K562 (cell line): ENCODE results near the gene DGKZ. TPM values are rescaled to one million over a fixed set of nuclear protein-coding genes. Genes with fewer than 3 reads are reported as not detected.

Experiments used
- ARID1B ChIP-seq: fragments of 450-650 bp; IDR thresholded peaks from 2 replicates; pipeline ENCODE4 v1.6.1; 2016; ENCODE audit warnings: antibody characterized with exemption, mild to moderate bottlenecking, inconsistent platforms
- ATF1 ChIP-seq, 2 experiments: fragments of 450-650 bp in 1 of 2; IDR thresholded peaks; 2 replicates each; pipeline ENCODE4 v1.6.1; 2016; ENCODE audit warnings: missing compliant biosample characterization in 1 of 2, missing genetic modification characterization in 1 of 2
- BHLHE40 ChIP-seq: IDR thresholded peaks from 2 replicates; pipeline ENCODE4 v1.6.1; 2011; ENCODE audit warnings: low read length, improper control_type of control experiment
- CC2D1A ChIP-seq: fragments of 450-650 bp; IDR thresholded peaks from 2 replicates; pipeline ENCODE4 v1.6.1; 2017; ENCODE audit warnings: mild to moderate bottlenecking
- ESRRA ChIP-seq: fragments of 450-650 bp; IDR thresholded peaks from 2 replicates; pipeline ENCODE4 v1.6.1; 2014; ENCODE audit warnings: low read depth, mild to moderate bottlenecking, moderate library complexity, borderline replicate concordance
- FIP1L1 ChIP-seq: fragments of 200-400 bp; formaldehyde crosslinking; IDR thresholded peaks from 2 replicates; pipeline ENCODE4 v1.6.1; 2018; ENCODE audit warnings: mild to moderate bottlenecking, low read depth, low read length; ENCODE audit not compliant: poor library complexity, severe bottlenecking
- FOXK1 ChIP-seq: sonication (generic); formaldehyde crosslinking; IDR thresholded peaks from 2 replicates; pipeline ENCODE4 v1.8.0; 2022; ENCODE audit warnings: missing genetic modification reagents, mild to moderate bottlenecking, borderline replicate concordance
- GABPB1 ChIP-seq: sonication (generic); formaldehyde crosslinking; IDR thresholded peaks from 2 replicates; pipeline ENCODE4 v1.8.0; 2022; ENCODE audit warnings: mild to moderate bottlenecking, missing genetic modification reagents
- HLTF ChIP-seq: fragments of 450-650 bp; IDR thresholded peaks from 2 replicates; pipeline ENCODE4 v1.6.1; 2016
- HMGN3 ChIP-seq: IDR thresholded peaks from 2 replicates; pipeline ENCODE4 v1.6.1; 2011; ENCODE audit warnings: borderline replicate concordance, low read depth, mild to moderate bottlenecking, mixed read lengths, low read length; ENCODE audit not compliant: insufficient read length; ENCODE audit errors: extremely low read depth
- NCOA2 ChIP-seq, 2 experiments: fragments of 450-650 bp; IDR thresholded peaks; 2 replicates each; pipeline ENCODE4 v1.6.1; 2018; ENCODE audit warnings: mild to moderate bottlenecking in 2 of 2, moderate library complexity in 1 of 2; ENCODE audit not compliant: partially characterized antibody in 2 of 2
- NCOA6 ChIP-seq: fragments of 450-650 bp; IDR thresholded peaks from 2 replicates; pipeline ENCODE4 v1.6.1; 2017; ENCODE audit warnings: mild to moderate bottlenecking
- NFE2L1 ChIP-seq: fragments of 450-650 bp; IDR thresholded peaks from 2 replicates; pipeline ENCODE4 v1.6.1; 2016; ENCODE audit warnings: missing genetic modification characterization, low read depth, mild to moderate bottlenecking, missing compliant biosample characterization, moderate library complexity, borderline replicate concordance
- NR2C1 ChIP-seq, 2 experiments: fragments of 450-650 bp; IDR thresholded peaks; 2 replicates each; pipeline ENCODE4 v1.6.1; 2017; ENCODE audit warnings: mild to moderate bottlenecking in 2 of 2, antibody characterized with exemption in 1 of 2, inconsistent platforms in 1 of 2, missing compliant biosample characterization in 1 of 2, missing genetic modification characterization in 1 of 2
- PRPF4 ChIP-seq: fragments of 200-400 bp; formaldehyde crosslinking; IDR thresholded peaks from one replicate; pipeline ENCODE4 v1.6.1; 2017; ENCODE audit warnings: low read length, low read depth, mild to moderate bottlenecking; ENCODE audit not compliant: insufficient read depth, poor library complexity, severe bottlenecking
- RAD21 ChIP-seq, 2 experiments: fragments of 250-450 bp in 1 of 2; fragments of 450-650 bp in 1 of 2; sonication (Bioruptor Pico) in 1 of 2; formaldehyde crosslinking in 1 of 2; IDR thresholded peaks in 1 of 2; conservative IDR thresholded peaks in 1 of 2; 2 replicates each; pipeline versions ENCODE4 v1.4.0 to v1.8.0; 2020 to 2022; ENCODE audit warnings: mild to moderate bottlenecking in 2 of 2, moderate library complexity in 1 of 2
- SRSF9 ChIP-seq: fragments of 200-400 bp; formaldehyde crosslinking; IDR thresholded peaks from 2 replicates; pipeline ENCODE4 v1.6.1; 2017; ENCODE audit warnings: low read depth, low read length, borderline replicate concordance
- ZC3H8 ChIP-seq: fragments of 450-650 bp; IDR thresholded peaks from 2 replicates; pipeline ENCODE4 v1.6.1; 2017
- ZNF232 ChIP-seq: sonication (generic); formaldehyde crosslinking; IDR thresholded peaks from 2 replicates; pipeline ENCODE4 v1.8.0; 2022; ENCODE audit warnings: mild to moderate bottlenecking, missing genetic modification reagents
- ZNF263 ChIP-seq: sonication (generic); formaldehyde crosslinking; IDR thresholded peaks from 2 replicates; pipeline ENCODE4 v1.8.0; 2022; ENCODE audit warnings: mild to moderate bottlenecking, missing genetic modification reagents, borderline replicate concordance
- polyA plus RNA-seq, 8 experiments: library from polyadenylated mRNA; depleted of rRNA in 4 of 8; stranded (reverse) in 5 of 8; unstranded in 3 of 8; fragments of >200 nt; fragmentation: Nextera tagmentation in 2 of 8; fragmentation: Illumina TruSeq in 1 of 8; extraction: Ambion mirVana in 2 of 8; extraction: Trizol in 1 of 8; gene quantifications; 2 replicates each; pipeline versions ENCODE4 v1.2.1 to v1.2.3, GENCODE V29; 2011 to 2014; ENCODE audit warnings: inconsistent platforms in 1 of 8, missing spikeins in 1 of 8
- total RNA-seq, 7 experiments: library from RNA; depleted of rRNA in 6 of 7; stranded (reverse); fragments of >200 nt in 6 of 7; fragmentation: Illumina TruSeq in 2 of 7; extraction: Trizol in 2 of 7; gene quantifications; 2 replicates each; pipeline versions ENCODE4 v1.2.1 to v1.2.3, GENCODE V29; 2011 to 2021; ENCODE audit warnings: low replicate concordance in 1 of 7
- TF ChIP-seq, protein P1 (sequence below): fragments of 450-650 bp; IDR thresholded peaks from 2 replicates; pipeline ENCODE4 v1.6.1; 2017; ENCODE audit warnings: antibody characterized with exemption, mild to moderate bottlenecking
- TF ChIP-seq, protein P2 (sequence below), 3 experiments: fragments of 200-800 bp in 1 of 3; sonication (Bioruptor generic) in 1 of 3; sonication (generic) in 1 of 3; formaldehyde crosslinking in 1 of 3; IDR thresholded peaks; 2 replicates each; pipeline versions ENCODE4 v1.6.1 to v1.8.0; 2016 to 2022; ENCODE audit warnings: mild to moderate bottlenecking in 2 of 3, missing compliant biosample characterization in 2 of 3, missing genetic modification characterization in 2 of 3, missing genetic modification reagents in 1 of 3

Gene DGKZ
- total and polyA plus RNA-seq, 9 of the 15 experiments (the other 6 are each of a cell fraction or from before 2014, with no cell fraction given), result 0.51 to 100 (median 44.2) TPM

DNA sequence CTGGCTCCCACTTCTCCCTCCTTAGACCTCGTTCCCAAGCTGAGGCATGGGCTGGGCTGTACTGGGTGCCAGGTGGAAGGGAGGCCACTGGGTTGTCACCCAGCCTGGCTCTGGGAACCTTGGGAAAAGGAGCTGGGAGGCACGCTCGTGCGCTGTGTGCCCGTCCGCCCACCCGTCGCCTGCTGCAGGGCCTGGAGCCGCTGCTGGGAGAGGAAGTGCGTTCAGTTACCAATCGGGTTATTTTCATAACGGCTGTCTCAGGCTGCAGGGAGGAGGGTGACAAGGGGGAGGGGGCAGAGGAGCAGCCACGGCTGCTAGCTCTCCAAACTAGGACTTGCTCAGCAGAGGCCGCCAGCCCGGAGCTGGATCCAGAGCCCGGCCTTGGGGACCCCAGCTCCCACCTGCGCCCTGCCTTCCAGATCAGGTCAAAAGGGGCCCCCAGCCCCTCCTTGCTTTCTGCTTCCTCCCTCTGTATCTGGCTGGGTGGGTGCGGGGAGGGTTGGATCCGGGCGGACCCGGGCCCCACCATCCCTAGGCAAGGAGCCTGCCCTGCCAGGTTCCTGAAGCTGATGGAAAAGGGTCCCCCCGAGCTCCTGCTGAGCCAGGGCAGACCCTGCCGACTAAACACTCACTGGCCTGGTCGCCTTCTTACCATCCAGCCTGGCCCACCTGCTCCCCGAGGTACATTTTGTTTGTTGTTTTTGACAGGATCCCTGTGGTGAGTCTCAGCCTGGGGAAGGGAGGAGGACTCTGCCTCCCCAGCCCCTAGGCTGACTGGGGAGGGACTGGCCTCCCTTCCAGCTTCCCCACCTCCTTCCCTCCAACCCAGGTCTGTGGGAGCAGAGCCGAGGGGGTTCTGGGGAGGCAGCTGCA, 14.3 kb downstream of the DGKZ start (continued):
- TF ChIP-seq, protein P1, sequence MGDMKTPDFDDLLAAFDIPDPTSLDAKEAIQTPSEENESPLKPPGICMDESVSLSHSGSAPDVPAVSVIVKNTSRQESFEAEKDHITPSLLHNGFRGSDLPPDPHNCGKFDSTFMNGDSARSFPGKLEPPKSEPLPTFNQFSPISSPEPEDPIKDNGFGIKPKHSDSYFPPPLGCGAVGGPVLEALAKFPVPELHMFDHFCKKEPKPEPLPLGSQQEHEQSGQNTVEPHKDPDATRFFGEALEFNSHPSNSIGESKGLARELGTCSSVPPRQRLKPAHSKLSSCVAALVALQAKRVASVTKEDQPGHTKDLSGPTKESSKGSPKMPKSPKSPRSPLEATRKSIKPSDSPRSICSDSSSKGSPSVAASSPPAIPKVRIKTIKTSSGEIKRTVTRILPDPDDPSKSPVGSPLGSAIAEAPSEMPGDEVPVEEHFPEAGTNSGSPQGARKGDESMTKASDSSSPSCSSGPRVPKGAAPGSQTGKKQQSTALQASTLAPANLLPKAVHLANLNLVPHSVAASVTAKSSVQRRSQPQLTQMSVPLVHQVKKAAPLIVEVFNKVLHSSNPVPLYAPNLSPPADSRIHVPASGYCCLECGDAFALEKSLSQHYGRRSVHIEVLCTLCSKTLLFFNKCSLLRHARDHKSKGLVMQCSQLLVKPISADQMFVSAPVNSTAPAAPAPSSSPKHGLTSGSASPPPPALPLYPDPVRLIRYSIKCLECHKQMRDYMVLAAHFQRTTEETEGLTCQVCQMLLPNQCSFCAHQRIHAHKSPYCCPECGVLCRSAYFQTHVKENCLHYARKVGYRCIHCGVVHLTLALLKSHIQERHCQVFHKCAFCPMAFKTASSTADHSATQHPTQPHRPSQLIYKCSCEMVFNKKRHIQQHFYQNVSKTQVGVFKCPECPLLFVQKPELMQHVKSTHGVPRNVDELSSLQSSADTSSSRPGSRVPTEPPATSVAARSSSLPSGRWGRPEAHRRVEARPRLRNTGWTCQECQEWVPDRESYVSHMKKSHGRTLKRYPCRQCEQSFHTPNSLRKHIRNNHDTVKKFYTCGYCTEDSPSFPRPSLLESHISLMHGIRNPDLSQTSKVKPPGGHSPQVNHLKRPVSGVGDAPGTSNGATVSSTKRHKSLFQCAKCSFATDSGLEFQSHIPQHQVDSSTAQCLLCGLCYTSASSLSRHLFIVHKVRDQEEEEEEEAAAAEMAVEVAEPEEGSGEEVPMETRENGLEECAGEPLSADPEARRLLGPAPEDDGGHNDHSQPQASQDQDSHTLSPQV, result peak; percentile 86
- TF ChIP-seq FIP1L1, result no peak
- no peak for TF ChIP-seq PRPF4
- TF ChIP-seq ARID1B, result no peak
- TF ChIP-seq NFE2L1 (tag), result no peak
- TF ChIP-seq FOXK1 (CRISPR knock-in tag), result no peak
- peak; percentile 73 for TF ChIP-seq HMGN3
- no peak for TF ChIP-seq CC2D1A
- no peak for TF ChIP-seq ZC3H8
- TF ChIP-seq BHLHE40, result peak; percentile 77
- no peak for TF ChIP-seq HLTF
- TF ChIP-seq ESRRA, result no peak
- no peak for TF ChIP-seq ATF1 (CRISPR knock-in tag; IDR thresholded peaks at IDR 0.05)
- peak; percentile 15; the same call in 1 of the 2 replicates for TF ChIP-seq ATF1 (tag; IDR thresholded peaks at IDR 0.05)
- no peak for TF ChIP-seq NCOA2 (IDR thresholded peaks at IDR 0.05; ENCODE audit: partially characterized antibody in 2 of 2)
- TF ChIP-seq NR2C1 (IDR thresholded peaks at IDR 0.05), result no peak
- no peak for TF ChIP-seq NR2C1 (tag; IDR thresholded peaks at IDR 0.05)
- TF ChIP-seq ZNF263, result peak; percentile 92
- TF ChIP-seq, protein P2, sequence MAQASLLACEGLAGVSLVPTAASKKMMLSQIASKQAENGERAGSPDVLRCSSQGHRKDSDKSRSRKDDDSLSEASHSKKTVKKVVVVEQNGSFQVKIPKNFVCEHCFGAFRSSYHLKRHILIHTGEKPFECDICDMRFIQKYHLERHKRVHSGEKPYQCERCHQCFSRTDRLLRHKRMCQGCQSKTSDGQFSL (CRISPR knock-in tag; IDR thresholded peaks at IDR 0.05), result no peak; the same call in 1 of the 2 replicates
- TF ChIP-seq, protein P2 (tag; IDR thresholded peaks at IDR 0.05), result no peak
- TF ChIP-seq GABPB1, result peak; percentile 65
- TF ChIP-seq RAD21 (CRISPR knock-in tag; conservative IDR thresholded peaks at IDR 0.05 in 1 of 2, IDR thresholded peaks at IDR 0.05 in 1 of 2), result peak; percentile 18 to 21; a peak in 2 of 4 replicates
- TF ChIP-seq ZNF232 (CRISPR knock-in tag), result no peak
- TF ChIP-seq SRSF9, result no peak
- TF ChIP-seq NCOA6, result no peak
